Measurements from ENCODE around the gene CAMKMT. TPM values are rescaled to one million over a fixed set of nuclear protein-coding genes. Genes with fewer than 3 reads are reported as not detected.

Gene CAMKMT
- total RNA-seq, 4 donors from 2014 or later = 2.6 to 9.5 (median 5.2) TPM

GRCh38 chr2:44479127-44479887 lies 117.6 kb downstream of the CAMKMT start:
- no peak overlapping the region for H3K27ac ChIP-seq
- in situ Hi-C loops (cut with MboI; ENCODE audit: low sequenced_read_pairs in 4 of 4) (loop anchor here in 2 of 4 donors (10.0 to 25.0 kb wide), 3 partner anchors 233 to 485 kb away; no protein-coding TSS in a partner anchor), intact Hi-C loops (cut with DNase I; ENCODE audit: low total_unique reads) (loop anchor here (1.0 to 5.0 kb wide), 5 partner anchors 87 to 476 kb away; no protein-coding TSS in a partner anchor)
- peaks cover 3 to 6% of the 10 kb centered on the region in 2 donors for H3K4me1 ChIP-seq
- H3K4me3 ChIP-seq = no peak overlapping the region
- no peaks in the 10 kb centered on the region for H3K27me3 ChIP-seq
- no peaks in the 10 kb centered on the region for H3K36me3 ChIP-seq
- ATAC-seq (peak; percentile 99 to 100), DNase-seq (peak in 1 of 2 donors; percentile 13)
- TF ChIP-seq POLR2A (IDR thresholded peaks at IDR 0.05) (no peak), CTCF (IDR thresholded peaks at IDR 0.05 in 4 of 5, conservative IDR thresholded peaks at IDR 0.05 in 1 of 5) (peak; percentile 80 to 98 (median 94))
- no peaks in the 10 kb centered on the region for H3K9me3 ChIP-seq

- DNase-seq = no peak
- Histone ChIP-seq H3K27me3 (no peaks in the 10 kb centered on the region), H3K4me3 (no peak overlapping the region), H3K27ac (no peak overlapping the region), H3K4me1 (peaks cover 3 to 6% of the 10 kb centered on the region in 2 donors), H3K9me3 (no peaks in the 10 kb centered on the region), H3K36me3 (no peaks in the 10 kb centered on the region)
- intact Hi-C loops (cut with DNase I; ENCODE audit: low total_unique reads) = no loop called here
- in situ Hi-C loops (cut with MboI; ENCODE audit: low sequenced_read_pairs in 4 of 4) = loop anchor here (5.0 to 25.0 kb wide), 4 partner anchors 232 to 477 kb away; no protein-coding TSS in a partner anchor
- TF ChIP-seq CTCF (IDR thresholded peaks at IDR 0.05 in 4 of 5, conservative IDR thresholded peaks at IDR 0.05 in 1 of 5) (no peak), POLR2A (IDR thresholded peaks at IDR 0.05) (no peak)
- ATAC-seq = no peak
These were observed 118.3 kb downstream of the CAMKMT start for GRCh38 chr2:44480068-44480467.

- Histone ChIP-seq H3K36me3 (no peaks in the 10 kb centered on the region), H3K27ac (no peak overlapping the region), H3K4me1 (peaks cover 0 to 6% of the 10 kb centered on the region in 2 donors), H3K27me3 (no peaks in the 10 kb centered on the region), H3K4me3 (no peak overlapping the region), H3K9me3 (no peaks in the 10 kb centered on the region)
- in situ Hi-C loops (cut with MboI; ENCODE audit: low sequenced_read_pairs in 4 of 4) (loop anchor here (10.0 to 25.0 kb wide), 3 partner anchors 225 to 468 kb away; no protein-coding TSS in a partner anchor), intact Hi-C loops (cut with DNase I; ENCODE audit: low total_unique reads) (no loop called here)
- no peak for ATAC-seq
- no peak for DNase-seq
- TF ChIP-seq POLR2A (IDR thresholded peaks at IDR 0.05) (no peak), CTCF (IDR thresholded peaks at IDR 0.05 in 4 of 5, conservative IDR thresholded peaks at IDR 0.05 in 1 of 5) (no peak)
These were observed 125.3 kb downstream of the CAMKMT start for GRCh38 chr2:44487052-44487451.

- no peaks in the 10 kb centered on the region for H3K27me3 ChIP-seq
- TF ChIP-seq POLR2A (IDR thresholded peaks at IDR 0.05) (no peak), CTCF (IDR thresholded peaks at IDR 0.05 in 4 of 5, conservative IDR thresholded peaks at IDR 0.05 in 1 of 5) (no peak)
- H3K4me1 ChIP-seq = no peaks in the 10 kb centered on the region
- no peak overlapping the region for H3K27ac ChIP-seq
- DNase-seq (no peak), ATAC-seq (no peak)
- intact Hi-C loops (cut with DNase I; ENCODE audit: low total_unique reads) (no loop called here), in situ Hi-C loops (cut with MboI; ENCODE audit: low sequenced_read_pairs in 4 of 4) (loop anchor here in 2 of 4 donors (25.0 kb wide), 2 partner anchors 222 to 453 kb away; no protein-coding TSS in a partner anchor)
- H3K36me3 ChIP-seq = no peaks in the 10 kb centered on the region
- H3K4me3 ChIP-seq = no peak overlapping the region
- H3K9me3 ChIP-seq = no peaks in the 10 kb centered on the region
These were observed 129.0 kb downstream of the CAMKMT start for GRCh38 chr2:44490726-44491125.

Data from gastrocnemius medialis (tissue), 4 donors.